Mesenchymal stem cell (in vitro differentiated cells and primary cell): ENCODE measurements around the gene AUTS2.

Experiments used
- DNase-seq: peaks from one replicate; pipeline ENCODE4 v3.0.0-alpha.2; 2013
- H2AFZ ChIP-seq: one replicate; pipeline ENCODE4 v1.6.1; 2013; ENCODE audit warnings: low read depth, mild to moderate bottlenecking, control low read depth, inconsistent platforms, low read length, moderate library complexity
- H2AK5ac ChIP-seq: 2 replicates; pipeline ENCODE4 v1.6.1; 2013; ENCODE audit warnings: low read length, moderate library complexity, mild to moderate bottlenecking, inconsistent platforms; ENCODE audit not compliant: severe bottlenecking
- H2BK120ac ChIP-seq: one replicate; pipeline ENCODE4 v1.6.1; 2013; ENCODE audit warnings: low read depth, mild to moderate bottlenecking, inconsistent platforms, low read length, moderate library complexity
- H2BK12ac ChIP-seq, 2 experiments: one replicate each; pipeline ENCODE4 v1.6.1; 2013; ENCODE audit warnings: inconsistent platforms in 2 of 2, low read length in 2 of 2, mild to moderate bottlenecking in 2 of 2, moderate library complexity in 2 of 2, control low read depth in 1 of 2
- H2BK15ac ChIP-seq: one replicate; pipeline ENCODE4 v1.6.1; 2013; ENCODE audit warnings: mild to moderate bottlenecking, low read depth, inconsistent platforms; ENCODE audit not compliant: poor library complexity, severe bottlenecking
- H2BK5ac ChIP-seq: 2 replicates; pipeline ENCODE4 v1.6.1; 2013; ENCODE audit warnings: low read depth, mild to moderate bottlenecking, low read length, control low read depth, inconsistent platforms; ENCODE audit not compliant: poor library complexity, severe bottlenecking
- H3K14ac ChIP-seq, 2 experiments: one replicate each; pipeline ENCODE4 v1.6.1; 2013; ENCODE audit warnings: inconsistent platforms in 2 of 2, low read length in 2 of 2, control low read depth in 1 of 2, mild to moderate bottlenecking in 1 of 2, moderate library complexity in 1 of 2
- H3K18ac ChIP-seq, 2 experiments: one replicate each; pipeline ENCODE4 v1.6.1; 2013; ENCODE audit warnings: inconsistent platforms in 2 of 2, low read length in 2 of 2, control low read depth in 1 of 2, low read depth in 1 of 2, mild to moderate bottlenecking in 1 of 2
- H3K23ac ChIP-seq, 2 experiments: one replicate each; pipeline ENCODE4 v1.6.1; 2013; ENCODE audit warnings: inconsistent platforms in 2 of 2, low read length in 2 of 2, mild to moderate bottlenecking in 2 of 2, moderate library complexity in 2 of 2, control low read depth in 1 of 2
- H3K27ac ChIP-seq: 2 replicates; pipeline ENCODE4 v1.5.1; 2013; ENCODE audit warnings: mild to moderate bottlenecking, moderate library complexity, low read length, control low read depth, inconsistent platforms; ENCODE audit not compliant: poor library complexity, severe bottlenecking
- H3K27me3 ChIP-seq, 2 experiments: 2 replicates each; pipeline versions ENCODE4 v1.6.1 to v1.7.0; 2013; ENCODE audit warnings: low read length in 2 of 2, mild to moderate bottlenecking in 2 of 2, moderate library complexity in 2 of 2, control low read depth in 1 of 2, inconsistent platforms in 1 of 2; ENCODE audit not compliant: control insufficient read depth in 1 of 2, insufficient read depth in 1 of 2
- H3K36me3 ChIP-seq, 2 experiments: 2 replicates each; pipeline versions ENCODE4 v1.6.1 to v1.7.0; 2013; ENCODE audit warnings: low read length in 2 of 2, control low read depth in 1 of 2, inconsistent platforms in 1 of 2, low read depth in 1 of 2, mild to moderate bottlenecking in 1 of 2; ENCODE audit not compliant: insufficient read depth in 2 of 2, control insufficient read depth in 1 of 2
- H3K4ac ChIP-seq, 2 experiments: one replicate each; pipeline ENCODE4 v1.6.1; 2013; ENCODE audit warnings: inconsistent platforms in 2 of 2, low read length in 2 of 2, mild to moderate bottlenecking in 2 of 2, moderate library complexity in 2 of 2, control low read depth in 1 of 2, low read depth in 1 of 2
- H3K4me1 ChIP-seq: 2 replicates; pipeline ENCODE4 v1.6.1; 2013; ENCODE audit warnings: low read depth, low read length, control low read depth; ENCODE audit not compliant: control insufficient read depth, insufficient read depth
- H3K4me2 ChIP-seq: 2 replicates; pipeline ENCODE4 v1.6.1; 2013; ENCODE audit warnings: low read length, mild to moderate bottlenecking, inconsistent platforms; ENCODE audit not compliant: poor library complexity, severe bottlenecking
- H3K4me3 ChIP-seq, 2 experiments: 2 replicates each; pipeline versions ENCODE4 v1.5.1 to v1.7.0; 2013; ENCODE audit warnings: low read length in 2 of 2, mild to moderate bottlenecking in 2 of 2, control low read depth in 1 of 2, low read depth in 1 of 2; ENCODE audit not compliant: insufficient read depth in 1 of 2
- H3K79me1 ChIP-seq: replicated peaks from 2 replicates; pipeline ENCODE4 v1.6.1; 2013; ENCODE audit warnings: mild to moderate bottlenecking, control low read depth, low read length, inconsistent platforms; ENCODE audit not compliant: poor library complexity, severe bottlenecking
- H3K9ac ChIP-seq: 2 replicates; pipeline ENCODE4 v1.7.0; 2013; ENCODE audit warnings: mild to moderate bottlenecking, low read length, moderate library complexity
- H3K9me3 ChIP-seq: 2 replicates; pipeline ENCODE4 v1.7.0; 2013; ENCODE audit warnings: mild to moderate bottlenecking, low read length; ENCODE audit not compliant: control insufficient read depth
- H4K8ac ChIP-seq: one replicate; pipeline ENCODE4 v1.6.1; 2013; ENCODE audit warnings: inconsistent platforms, mild to moderate bottlenecking, low read length, moderate library complexity
- H4K91ac ChIP-seq: one replicate; pipeline ENCODE4 v1.6.1; 2013; ENCODE audit warnings: mild to moderate bottlenecking, low read length, inconsistent platforms
- WGBS: methylation state at CpG from one replicate; pipeline ENCODE4 v1.1.7; 2013; ENCODE audit warnings: mixed read lengths; 5-methylcytosine and 5-hydroxymethylcytosine counted together

AUTS2 gene

DNA sequence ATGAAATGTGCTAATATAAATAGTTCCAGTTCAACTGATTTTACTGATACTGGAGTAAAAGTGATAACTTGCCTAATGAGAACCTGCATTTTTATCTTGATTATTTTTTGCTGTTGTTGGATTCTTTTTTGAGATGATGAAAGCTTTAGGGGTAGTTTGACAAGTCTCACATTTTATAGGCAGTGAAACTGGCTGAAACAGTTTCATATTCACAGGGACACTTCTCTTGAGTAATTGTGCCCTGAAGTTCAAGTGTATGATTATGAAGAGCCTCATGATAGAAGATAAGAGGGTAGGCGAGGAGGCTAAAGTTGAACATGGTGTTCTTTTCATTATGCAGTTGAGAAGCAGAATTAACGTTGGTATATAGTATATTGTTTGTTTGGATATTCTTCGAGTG, 5.1 kb downstream of the AUTS2 start:
- H2BK5ac ChIP-seq = no peak overlapping the region
- H3K23ac ChIP-seq = no peak overlapping the region
- no peak overlapping the region for H3K27ac ChIP-seq
- no peak for DNase-seq
- no peak overlapping the region for H3K4me2 ChIP-seq
- WGBS = 36% methylated on average over 3 of the region's 3 CpGs
- H2BK120ac ChIP-seq = no peak overlapping the region
- H3K9me3 ChIP-seq = no peaks in the 10 kb centered on the region
- H4K91ac ChIP-seq = no peak overlapping the region
- H3K9ac ChIP-seq = no peak overlapping the region
- no peaks in the 10 kb centered on the region for H3K36me3 ChIP-seq
- H2AK5ac ChIP-seq = no peak overlapping the region
- no peak overlapping the region for H3K14ac ChIP-seq
- no peaks in the 10 kb centered on the region for H3K27me3 ChIP-seq
- no peak overlapping the region for H2BK15ac ChIP-seq
- H4K8ac ChIP-seq = no peak overlapping the region
- H2BK12ac ChIP-seq = no peak overlapping the region
- H3K4me1 ChIP-seq = peaks cover 6% of the 10 kb centered on the region
- H3K4ac ChIP-seq = no peak overlapping the region
- H3K79me1 ChIP-seq = peaks cover 29% of the 10 kb centered on the region
- no peak overlapping the region for H3K4me3 ChIP-seq
- no peak overlapping the region for H2AFZ ChIP-seq
- no peak overlapping the region for H3K18ac ChIP-seq

DNA sequence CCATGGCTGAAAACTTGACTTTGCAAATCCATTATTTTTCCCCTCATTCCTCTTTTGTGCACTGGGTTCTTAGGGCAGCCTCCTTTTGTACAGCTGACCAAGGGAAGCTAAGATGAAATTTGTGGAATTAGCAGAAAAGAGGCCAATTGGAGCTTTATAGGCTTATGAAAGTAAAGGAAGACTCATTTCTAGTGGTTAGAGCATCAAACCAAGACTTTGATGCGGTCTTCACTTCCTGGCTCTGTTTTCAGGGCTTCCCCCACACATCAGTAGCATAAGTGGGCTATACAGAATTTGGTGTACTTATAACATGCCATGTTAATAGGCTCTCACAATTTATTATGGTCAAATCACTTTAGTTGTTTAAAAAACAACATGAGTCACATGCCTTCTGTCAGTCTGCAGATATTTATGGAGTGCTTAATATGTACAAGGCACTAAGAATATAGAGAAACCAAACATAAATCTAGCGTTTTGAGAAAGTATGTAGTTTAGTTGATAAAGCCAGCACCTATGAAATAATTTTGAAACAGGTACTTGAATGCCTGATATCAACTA, 5.7 kb downstream of the AUTS2 start:
- no peaks in the 10 kb centered on the region for H3K27me3 ChIP-seq
- H3K9me3 ChIP-seq = no peaks in the 10 kb centered on the region
- H3K9ac ChIP-seq = no peak overlapping the region
- no peak overlapping the region for H3K4me2 ChIP-seq
- H3K27ac ChIP-seq = no peak overlapping the region
- H3K23ac ChIP-seq = no peak overlapping the region
- H3K4me3 ChIP-seq = no peak overlapping the region
- H3K14ac ChIP-seq = no peak overlapping the region
- no peak overlapping the region for H2AFZ ChIP-seq
- no peak overlapping the region for H4K91ac ChIP-seq
- no peak overlapping the region for H2BK12ac ChIP-seq
- H2AK5ac ChIP-seq = no peak overlapping the region
- WGBS = 44% methylated on average over 2 of the region's 2 CpGs
- H2BK15ac ChIP-seq = no peak overlapping the region
- H3K4ac ChIP-seq = no peak overlapping the region
- H2BK120ac ChIP-seq = no peak overlapping the region
- no peak overlapping the region for H4K8ac ChIP-seq
- peaks cover 6% of the 10 kb centered on the region for H3K4me1 ChIP-seq
- H3K79me1 ChIP-seq = peaks cover 31% of the 10 kb centered on the region
- H2BK5ac ChIP-seq = no peak overlapping the region
- DNase-seq = no peak
- H3K36me3 ChIP-seq = no peaks in the 10 kb centered on the region
- no peak overlapping the region for H3K18ac ChIP-seq

DNA sequence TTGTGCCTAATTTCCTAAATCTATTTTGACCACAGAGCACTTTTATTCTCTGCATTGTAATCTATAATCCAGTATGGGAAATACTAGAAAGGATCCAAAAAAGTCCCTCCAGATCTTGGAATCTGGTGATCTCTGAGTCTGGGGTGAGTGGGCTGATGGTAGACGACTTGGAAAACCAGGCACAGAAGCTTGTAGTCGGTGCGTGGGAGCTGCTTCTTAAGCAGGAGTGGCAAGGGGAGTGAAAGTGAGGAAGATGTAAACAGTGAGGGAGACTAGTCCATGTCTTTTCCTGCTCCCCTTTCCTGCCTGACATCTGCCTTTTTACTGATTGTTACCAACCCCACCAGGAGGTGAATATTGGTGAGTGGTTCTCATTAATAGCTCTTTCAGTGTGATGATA, 6.8 kb downstream of the AUTS2 start:
- no peak for DNase-seq
- no peak overlapping the region for H3K4ac ChIP-seq
- 10% methylated on average over 3 of the region's 3 CpGs for WGBS

DNA sequence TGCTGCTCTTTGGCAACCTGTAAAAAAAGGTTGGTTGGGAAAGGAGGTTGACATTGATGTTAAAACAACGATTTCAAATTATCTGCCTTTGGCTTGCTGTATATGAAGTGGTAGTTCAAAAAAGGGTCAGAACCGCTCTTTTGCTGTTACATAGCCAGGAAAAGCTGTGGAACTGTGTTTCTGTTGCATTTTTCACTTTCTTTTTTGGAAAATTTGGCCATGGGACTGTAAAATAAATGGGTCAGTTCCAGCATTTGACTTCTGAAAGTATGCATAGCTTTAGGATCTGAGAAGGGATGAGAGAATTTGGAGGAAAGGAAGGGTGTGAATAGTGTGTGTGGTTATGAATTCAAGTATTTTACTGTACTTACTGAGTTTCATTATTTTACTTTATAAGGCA, 7.3 kb downstream of the AUTS2 start:
- Histone ChIP-seq H3K4me3 (no peak overlapping the region), H4K91ac (no peak overlapping the region), H3K79me1 (peaks cover 27% of the 10 kb centered on the region), H3K9ac (no peak overlapping the region), H3K9me3 (no peaks in the 10 kb centered on the region), H3K23ac (no peak overlapping the region), H2BK5ac (no peak overlapping the region), H2AK5ac (no peak overlapping the region), H3K4me1 (peaks cover 3% of the 10 kb centered on the region), H2BK15ac (no peak overlapping the region), H2BK12ac (no peak overlapping the region), H3K14ac (no peak overlapping the region), H2AFZ (no peak overlapping the region), H3K36me3 (no peaks in the 10 kb centered on the region), H3K4ac (no peak overlapping the region), H3K27me3 (no peaks in the 10 kb centered on the region), H4K8ac (no peak overlapping the region), H3K18ac (no peak overlapping the region), H3K27ac (no peak overlapping the region), H2BK120ac (no peak overlapping the region), H3K4me2 (no peak overlapping the region)
- 43% methylated on average over 2 of the region's 2 CpGs for WGBS
- DNase-seq = no peak

More for the DNA sequence above, 6.8 kb downstream of the AUTS2 start:
- no peak overlapping the region for H3K4me2 ChIP-seq
- peaks cover 25% of the 10 kb centered on the region for H3K79me1 ChIP-seq
- H3K4me1 ChIP-seq = peaks cover 5% of the 10 kb centered on the region
- H3K23ac ChIP-seq = no peak overlapping the region
- no peak overlapping the region for H2BK120ac ChIP-seq
- H4K91ac ChIP-seq = no peak overlapping the region
- H2AFZ ChIP-seq = no peak overlapping the region
- no peak overlapping the region for H2BK15ac ChIP-seq
- H3K9me3 ChIP-seq = no peaks in the 10 kb centered on the region
- H2BK12ac ChIP-seq = no peak overlapping the region
- H3K27ac ChIP-seq = no peak overlapping the region
- no peak overlapping the region for H3K18ac ChIP-seq
- H3K9ac ChIP-seq = no peak overlapping the region
- H3K4me3 ChIP-seq = no peak overlapping the region
- no peaks in the 10 kb centered on the region for H3K27me3 ChIP-seq
- no peak overlapping the region for H4K8ac ChIP-seq
- H3K14ac ChIP-seq = no peak overlapping the region
- no peak overlapping the region for H2BK5ac ChIP-seq
- no peaks in the 10 kb centered on the region for H3K36me3 ChIP-seq
- H2AK5ac ChIP-seq = no peak overlapping the region
